ENCODE data around the gene CRABP2. TPM values are rescaled to one million over a fixed set of nuclear protein-coding genes. Genes with fewer than 3 reads are reported as not detected.

The CRABP2 gene
- polyA plus RNA-seq, 1 of the 3 experiments (the other 2 are of a cell fraction): 42.1 TPM

DNA sequence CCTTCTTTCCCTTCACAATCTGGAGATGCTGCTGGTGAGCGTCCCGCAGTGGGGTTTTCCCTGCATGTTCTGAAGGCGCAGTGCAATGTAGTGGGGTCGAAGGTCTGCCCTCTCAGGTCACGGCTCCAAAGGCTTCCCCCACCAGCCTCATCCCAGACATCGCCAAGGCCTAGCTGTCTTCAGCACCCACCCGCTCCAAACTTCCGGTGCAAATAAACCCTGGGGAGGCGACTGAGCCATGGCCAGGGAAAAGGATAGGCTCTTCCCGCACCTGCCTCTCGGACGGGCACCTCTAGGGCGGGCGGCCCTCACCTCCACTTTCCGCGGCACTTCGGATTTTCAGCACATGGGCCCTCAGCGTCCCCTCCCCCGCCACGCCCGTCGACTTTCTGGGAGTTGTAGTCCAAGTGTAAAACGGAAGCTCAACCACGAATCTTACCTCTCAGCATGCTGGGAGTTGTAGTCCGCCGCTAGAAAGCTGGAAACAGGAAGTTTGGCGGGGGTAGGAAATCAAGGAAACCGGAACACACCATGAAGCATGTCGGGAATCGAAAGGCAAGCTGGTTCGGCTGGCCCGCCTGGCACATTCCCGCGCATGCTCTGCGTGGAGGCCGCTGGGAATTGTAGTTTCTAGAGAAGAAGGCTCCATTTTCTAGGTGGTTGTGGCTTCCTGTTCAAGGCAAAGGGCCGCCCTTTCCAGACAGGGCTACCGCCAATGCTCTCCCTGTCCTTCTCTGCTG is 35.5 kb upstream of the CRABP2 start, which contains the start of gene MRPL24 (continued):
- TF ChIP-seq, protein P1, sequence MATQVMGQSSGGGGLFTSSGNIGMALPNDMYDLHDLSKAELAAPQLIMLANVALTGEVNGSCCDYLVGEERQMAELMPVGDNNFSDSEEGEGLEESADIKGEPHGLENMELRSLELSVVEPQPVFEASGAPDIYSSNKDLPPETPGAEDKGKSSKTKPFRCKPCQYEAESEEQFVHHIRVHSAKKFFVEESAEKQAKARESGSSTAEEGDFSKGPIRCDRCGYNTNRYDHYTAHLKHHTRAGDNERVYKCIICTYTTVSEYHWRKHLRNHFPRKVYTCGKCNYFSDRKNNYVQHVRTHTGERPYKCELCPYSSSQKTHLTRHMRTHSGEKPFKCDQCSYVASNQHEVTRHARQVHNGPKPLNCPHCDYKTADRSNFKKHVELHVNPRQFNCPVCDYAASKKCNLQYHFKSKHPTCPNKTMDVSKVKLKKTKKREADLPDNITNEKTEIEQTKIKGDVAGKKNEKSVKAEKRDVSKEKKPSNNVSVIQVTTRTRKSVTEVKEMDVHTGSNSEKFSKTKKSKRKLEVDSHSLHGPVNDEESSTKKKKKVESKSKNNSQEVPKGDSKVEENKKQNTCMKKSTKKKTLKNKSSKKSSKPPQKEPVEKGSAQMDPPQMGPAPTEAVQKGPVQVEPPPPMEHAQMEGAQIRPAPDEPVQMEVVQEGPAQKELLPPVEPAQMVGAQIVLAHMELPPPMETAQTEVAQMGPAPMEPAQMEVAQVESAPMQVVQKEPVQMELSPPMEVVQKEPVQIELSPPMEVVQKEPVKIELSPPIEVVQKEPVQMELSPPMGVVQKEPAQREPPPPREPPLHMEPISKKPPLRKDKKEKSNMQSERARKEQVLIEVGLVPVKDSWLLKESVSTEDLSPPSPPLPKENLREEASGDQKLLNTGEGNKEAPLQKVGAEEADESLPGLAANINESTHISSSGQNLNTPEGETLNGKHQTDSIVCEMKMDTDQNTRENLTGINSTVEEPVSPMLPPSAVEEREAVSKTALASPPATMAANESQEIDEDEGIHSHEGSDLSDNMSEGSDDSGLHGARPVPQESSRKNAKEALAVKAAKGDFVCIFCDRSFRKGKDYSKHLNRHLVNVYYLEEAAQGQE (IDR thresholded peaks at IDR 0.05; ENCODE audit: low read depth, low read length): no peak
- peak; percentile 67 for TF ChIP-seq TAF1 (IDR thresholded peaks at IDR 0.05; ENCODE audit: borderline replicate concordance, low read depth, low read length)
- TF ChIP-seq NRF1 (IDR thresholded peaks at IDR 0.05; ENCODE audit: low read depth, low read length): peak; percentile 98
- peak; percentile 96 for TF ChIP-seq CHD2 (IDR thresholded peaks at IDR 0.05; ENCODE audit: low read length, partially characterized antibody)
- peak; percentile 93 for TF ChIP-seq SIN3A (IDR thresholded peaks at IDR 0.05; ENCODE audit: borderline replicate concordance, low read depth, low read length)
- peak; percentile 41; the same call in 1 of the 2 replicates for TF ChIP-seq NFIC (IDR thresholded peaks at IDR 0.05; ENCODE audit: borderline replicate concordance)
- TF ChIP-seq SMC3 (IDR thresholded peaks at IDR 0.05; ENCODE audit: low read depth, low read length): peak; percentile 21; the same call in 1 of the 2 replicates
- TF ChIP-seq EP300 (IDR thresholded peaks at IDR 0.05; ENCODE audit: borderline replicate concordance in 1 of 2, low read depth in 1 of 2, low read length in 1 of 2): peak in 1 of 2 experiments; percentile 31; a peak in 2 of 4 replicates
- TF ChIP-seq RCOR1 (IDR thresholded peaks at IDR 0.05; ENCODE audit: low read length): peak; percentile 40; the same call in 1 of the 2 replicates
- peak; percentile 99 for TF ChIP-seq MAX (IDR thresholded peaks at IDR 0.05; ENCODE audit: low read depth)
- no peak for TF ChIP-seq EZH2phosphoT487 (IDR thresholded peaks at IDR 0.05; ENCODE audit: borderline replicate concordance, low read depth)
- TF ChIP-seq RXRA (IDR thresholded peaks at IDR 0.05; ENCODE audit: borderline replicate concordance, low read depth): no peak
- TF ChIP-seq TCF12 (IDR thresholded peaks at IDR 0.05): peak; percentile 48
- no peak for TF ChIP-seq USF2 (IDR thresholded peaks at IDR 0.05; ENCODE audit: borderline replicate concordance, low read depth, low read length)
- TF ChIP-seq, protein P2, sequence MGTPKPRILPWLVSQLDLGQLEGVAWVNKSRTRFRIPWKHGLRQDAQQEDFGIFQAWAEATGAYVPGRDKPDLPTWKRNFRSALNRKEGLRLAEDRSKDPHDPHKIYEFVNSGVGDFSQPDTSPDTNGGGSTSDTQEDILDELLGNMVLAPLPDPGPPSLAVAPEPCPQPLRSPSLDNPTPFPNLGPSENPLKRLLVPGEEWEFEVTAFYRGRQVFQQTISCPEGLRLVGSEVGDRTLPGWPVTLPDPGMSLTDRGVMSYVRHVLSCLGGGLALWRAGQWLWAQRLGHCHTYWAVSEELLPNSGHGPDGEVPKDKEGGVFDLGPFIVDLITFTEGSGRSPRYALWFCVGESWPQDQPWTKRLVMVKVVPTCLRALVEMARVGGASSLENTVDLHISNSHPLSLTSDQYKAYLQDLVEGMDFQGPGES (IDR thresholded peaks at IDR 0.05; ENCODE audit: low read depth, low read length): no peak; the same call in 1 of the 2 replicates
- TF ChIP-seq ELF1 (IDR thresholded peaks at IDR 0.05): peak; percentile 98
- TF ChIP-seq TEAD4 (IDR thresholded peaks at IDR 0.05; ENCODE audit: borderline replicate concordance, insufficient read depth): 0 out of 2 replicates have a peak, but pooled peaks have one; percentile 28
- peak; percentile 97 for TF ChIP-seq GABPA (IDR thresholded peaks at IDR 0.05; ENCODE audit: low read depth)
- TF ChIP-seq, protein P3, sequence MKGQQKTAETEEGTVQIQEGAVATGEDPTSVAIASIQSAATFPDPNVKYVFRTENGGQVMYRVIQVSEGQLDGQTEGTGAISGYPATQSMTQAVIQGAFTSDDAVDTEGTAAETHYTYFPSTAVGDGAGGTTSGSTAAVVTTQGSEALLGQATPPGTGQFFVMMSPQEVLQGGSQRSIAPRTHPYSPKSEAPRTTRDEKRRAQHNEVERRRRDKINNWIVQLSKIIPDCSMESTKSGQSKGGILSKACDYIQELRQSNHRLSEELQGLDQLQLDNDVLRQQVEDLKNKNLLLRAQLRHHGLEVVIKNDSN (IDR thresholded peaks at IDR 0.05; ENCODE audit: borderline replicate concordance, low read depth): no peak; the same call in 1 of the 2 replicates

Measured in SK-N-SH (cell line).